ENCODE results near the gene PPP4C.

GRCh38 chr16:30110661-30111060, 34.9 kb downstream of the PPP4C start:
- TF ChIP-seq, protein P1, sequence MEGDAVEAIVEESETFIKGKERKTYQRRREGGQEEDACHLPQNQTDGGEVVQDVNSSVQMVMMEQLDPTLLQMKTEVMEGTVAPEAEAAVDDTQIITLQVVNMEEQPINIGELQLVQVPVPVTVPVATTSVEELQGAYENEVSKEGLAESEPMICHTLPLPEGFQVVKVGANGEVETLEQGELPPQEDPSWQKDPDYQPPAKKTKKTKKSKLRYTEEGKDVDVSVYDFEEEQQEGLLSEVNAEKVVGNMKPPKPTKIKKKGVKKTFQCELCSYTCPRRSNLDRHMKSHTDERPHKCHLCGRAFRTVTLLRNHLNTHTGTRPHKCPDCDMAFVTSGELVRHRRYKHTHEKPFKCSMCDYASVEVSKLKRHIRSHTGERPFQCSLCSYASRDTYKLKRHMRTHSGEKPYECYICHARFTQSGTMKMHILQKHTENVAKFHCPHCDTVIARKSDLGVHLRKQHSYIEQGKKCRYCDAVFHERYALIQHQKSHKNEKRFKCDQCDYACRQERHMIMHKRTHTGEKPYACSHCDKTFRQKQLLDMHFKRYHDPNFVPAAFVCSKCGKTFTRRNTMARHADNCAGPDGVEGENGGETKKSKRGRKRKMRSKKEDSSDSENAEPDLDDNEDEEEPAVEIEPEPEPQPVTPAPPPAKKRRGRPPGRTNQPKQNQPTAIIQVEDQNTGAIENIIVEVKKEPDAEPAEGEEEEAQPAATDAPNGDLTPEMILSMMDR (IDR thresholded peaks at IDR 0.05): no peak
- TF ChIP-seq POLR2A (IDR thresholded peaks at IDR 0.05): no peak

All from adrenal gland (tissue), 5 donors.